Endothelial cell of umbilical vein (primary cell): ENCODE results near the gene CMTR2. TPM values are rescaled to one million over a fixed set of nuclear protein-coding genes. Genes with fewer than 3 reads are reported as not detected.
A peak's percentile ranks its signal among the peaks of the same experiment; 100 is the strongest.

Experiments
- BruUV-seq: library from RNA; stranded (reverse); fragments of 400-500 nt; replicated peaks from 2 replicates; lab custom pipeline; 2021; lab: Mats Ljungman, UMichigan
- CTCF ChIA-PET: fragments of 300-600, 350-600 bp; sonication (Branson Sonifier 250); formaldehyde crosslinking; loops from one replicate; lab custom pipeline; 2021; ENCODE audit warnings: antibody characterized with exemption, inconsistent platforms; lab: Charles Lee
- POLR2A ChIA-PET: fragments of 300-600, 350-600 bp; sonication (Branson Sonifier 250); formaldehyde crosslinking; loops from one replicate; lab custom pipeline; 2021; ENCODE audit warnings: antibody characterized with exemption, inconsistent platforms; lab: Charles Lee
- DNase-seq: peaks from one replicate; pipeline ENCODE4 v3.0.0-alpha.2; 2011; ENCODE audit warnings: low read depth, low spot score
- FAIRE-seq: peaks from 2 replicates; lab custom pipeline; 2011; peaks lifted over from hg19 to GRCh38; lab: Jason Lieb, UNC
- H2AFZ ChIP-seq: 2 replicates; pipeline ENCODE4 v1.6.0; 2012; ENCODE audit warnings: low read depth, low read length, control low read depth, inconsistent platforms
- H3K27ac ChIP-seq: 2 replicates; pipeline ENCODE4 v1.5.1; 2011; ENCODE audit warnings: low read depth, mild to moderate bottlenecking, control low read depth, low read length, moderate library complexity; ENCODE audit not compliant: insufficient read depth
- H3K27me3 ChIP-seq, 2 experiments: 2 replicates each; pipeline versions ENCODE4 v1.6.0 to v1.6.1; 2011; ENCODE audit warnings: low read length in 2 of 2, mixed read lengths in 1 of 2; ENCODE audit not compliant: control insufficient read depth in 2 of 2, insufficient read depth in 2 of 2
- H3K36me3 ChIP-seq, 2 experiments: 2 replicates in 1 of 2; 3 replicates in 1 of 2; pipeline ENCODE4 v1.5.1; 2011; ENCODE audit warnings: low read length in 2 of 2, mild to moderate bottlenecking in 1 of 2, moderate library complexity in 1 of 2; ENCODE audit not compliant: control insufficient read depth in 2 of 2, insufficient read depth in 2 of 2; ENCODE audit errors: extremely low read depth in 1 of 2
- H3K4me1 ChIP-seq: 3 replicates; pipeline ENCODE4 v1.5.1; 2011; ENCODE audit warnings: mild to moderate bottlenecking, low read length; ENCODE audit not compliant: control insufficient read depth, insufficient read depth; ENCODE audit errors: extremely low read depth
- H3K4me2 ChIP-seq: 2 replicates; pipeline ENCODE4 v1.6.1; 2011; ENCODE audit warnings: low read length, control low read depth, mixed read lengths; ENCODE audit not compliant: insufficient read depth
- H3K4me3 ChIP-seq, 3 experiments: fragments of 200-600 bp in 1 of 3; sonication (generic), shearing (Covaris generic) in 1 of 3; replicated peaks in 1 of 3; 2 replicates each; pipeline ENCODE4 v1.5.1; 2011 to 2016; ENCODE audit warnings: control low read depth in 3 of 3, low read length in 3 of 3, mild to moderate bottlenecking in 2 of 3, inconsistent platforms in 1 of 3, low read depth in 1 of 3, moderate library complexity in 1 of 3; ENCODE audit not compliant: insufficient read depth in 1 of 3
- H3K79me2 ChIP-seq: 2 replicates; pipeline ENCODE4 v1.6.0; 2012; ENCODE audit warnings: low read length, inconsistent platforms; ENCODE audit not compliant: control insufficient read depth, insufficient read depth
- H3K9ac ChIP-seq: replicated peaks from 2 replicates; pipeline ENCODE3; 2011; ENCODE audit warnings: low read length, control low read depth; ENCODE audit not compliant: insufficient read depth; ENCODE audit errors: extremely low read depth
- H3K9me1 ChIP-seq: replicated peaks from 3 replicates; pipeline ENCODE4 v1.6.0; 2011; ENCODE audit warnings: mild to moderate bottlenecking, low read length; ENCODE audit not compliant: control insufficient read depth, insufficient read depth; ENCODE audit errors: extremely low read depth
- H3K9me3 ChIP-seq: replicated peaks from 2 replicates; pipeline ENCODE4 v1.5.1; 2012; ENCODE audit warnings: low read length, inconsistent platforms; ENCODE audit not compliant: control insufficient read depth, insufficient read depth
- H4K20me1 ChIP-seq: replicated peaks from 2 replicates; pipeline ENCODE3; 2011; ENCODE audit warnings: mild to moderate bottlenecking, low read length; ENCODE audit not compliant: control insufficient read depth, insufficient read depth; ENCODE audit errors: extremely low read depth
- CTCF ChIP-seq, 2 donors: IDR thresholded peaks; 1 replicate in 1 of 2; 2 replicates in 1 of 2; pipeline ENCODE4 v1.5.1; 2011; ENCODE audit warnings: low read length in 2 of 2, mild to moderate bottlenecking in 2 of 2, moderate library complexity in 2 of 2, control low read depth in 1 of 2, inconsistent platforms in 1 of 2, low read depth in 1 of 2; ENCODE audit not compliant: insufficient read depth in 1 of 2; ENCODE audit errors: extremely low read depth in 1 of 2
- EZH2 ChIP-seq: IDR thresholded peaks from 2 replicates; pipeline ENCODE4 v1.6.1; 2012; ENCODE audit warnings: borderline replicate concordance, low read depth, mild to moderate bottlenecking, moderate library complexity, low read length, inconsistent platforms; ENCODE audit not compliant: severe bottlenecking
- FOS ChIP-seq: IDR thresholded peaks from 2 replicates; pipeline ENCODE4 v1.6.1; 2011; ENCODE audit warnings: mild to moderate bottlenecking, low read length, moderate library complexity, borderline replicate concordance; ENCODE audit not compliant: insufficient read depth
- GATA2 ChIP-seq: IDR thresholded peaks from 2 replicates; pipeline ENCODE4 v1.7.0; 2011; ENCODE audit warnings: low read depth, mild to moderate bottlenecking, moderate library complexity, mixed read lengths, low read length; ENCODE audit not compliant: insufficient read length, insufficient read depth
- JUN ChIP-seq: IDR thresholded peaks from 2 replicates; pipeline ENCODE4 v1.6.1; 2011; ENCODE audit warnings: borderline replicate concordance, low read depth; ENCODE audit not compliant: insufficient read length, insufficient read depth
- MAX ChIP-seq: IDR thresholded peaks from 2 replicates; pipeline ENCODE4 v1.6.1; 2011; ENCODE audit not compliant: insufficient read depth, insufficient read length
- MYC ChIP-seq: IDR thresholded peaks from one replicate; pipeline ENCODE4 v1.6.1; 2011; ENCODE audit warnings: mild to moderate bottlenecking, low read depth, low read length
- POLR2A ChIP-seq: IDR thresholded peaks from 2 replicates; pipeline ENCODE4 v1.6.1; 2012; ENCODE audit warnings: low read depth, mild to moderate bottlenecking, control low read depth, low read length
- POLR2AphosphoS5 ChIP-seq: IDR thresholded peaks from 2 replicates; pipeline ENCODE4 v1.6.1; 2012; ENCODE audit warnings: low read depth, mild to moderate bottlenecking, control low read depth, low read length, moderate library complexity; ENCODE audit not compliant: insufficient read depth
- dilution Hi-C: fragments of 300-500 bp; cut with MboI; formaldehyde crosslinking; loops from one replicate; pipeline ENCODE4 v1.15.0; 2019; ENCODE audit warnings: low sequenced_read_pairs; ENCODE audit not compliant: extremely low pct_ligation_motif_present
- intact Hi-C: fragments of 100-400 bp; cut with micrococcal nuclease; formaldehyde crosslinking; loops from one replicate; pipeline ENCODE4 v1.10.0; 2022
- polyA plus RNA-seq, 4 experiments: library from polyadenylated mRNA; depleted of rRNA in 3 of 4; stranded (reverse) in 3 of 4; unstranded in 1 of 4; fragments of >200 nt; gene quantifications; 2 replicates each; pipeline versions ENCODE4 v1.2.1 to v1.2.3, GENCODE V29; 2011 to 2012; ENCODE audit warnings: missing spikeins in 1 of 4
- total RNA-seq: library from RNA; stranded (reverse); gene quantifications from 2 replicates; pipeline ENCODE4 v1.2.3, GENCODE V29; 2021

The CMTR2 gene
- total and polyA plus RNA-seq, 2 donors (not counting 3 experiments of a cell fraction or from before 2014, with no cell fraction given) = 11.6 to 18.8 TPM

- Histone ChIP-seq H3K9me1 (no peaks in the 10 kb centered on the region), H3K36me3 (no peaks in the 10 kb centered on the region), H3K27me3 (no peaks in the 10 kb centered on the region), H3K4me1 (no peaks in the 10 kb centered on the region), H4K20me1 (no peaks in the 10 kb centered on the region), H3K79me2 (no peaks in the 10 kb centered on the region), H3K9me3 (no peaks in the 10 kb centered on the region), H3K27ac (no peak overlapping the region), H2AFZ (no peak overlapping the region), H3K9ac (no peak overlapping the region), H3K4me2 (no peak overlapping the region), H3K4me3 (no peak overlapping the region)
- peak; percentile 28 for DNase-seq
- dilution Hi-C loops (no loop called here), intact Hi-C loops (loop anchor here (1.0 to 5.0 kb wide), 3 partner anchors 63 to 629 kb away; no protein-coding TSS in a partner anchor)
- TF ChIP-seq CTCF (IDR thresholded peaks at IDR 0.05; ENCODE audit: extremely low read depth in 1 of 2, insufficient read depth in 1 of 2, low read depth in 1 of 2, low read length in 2 of 2) = peak; percentile 63 to 71
- TF ChIP-seq POLR2A = no peak
- ChIA-PET POLR2A (no interaction called here), CTCF (interaction anchor here (0.5 to 3.8 kb wide), 68 partner anchors 8 to 633 kb away, joined by 3 to 86 read pairs (median 5); partner anchors contain the start of genes CALB2, CMTR2, HYDIN and VAC14)
- no TSS peak for BruUV-seq
- FAIRE-seq = peak; percentile 81
These were observed 22.5 kb upstream of the CMTR2 start for GRCh38 chr16:71311553-71312158.

- DNase-seq = no peak
- Histone ChIP-seq H4K20me1 (no peaks in the 10 kb centered on the region), H3K36me3 (no peaks in the 10 kb centered on the region), H3K4me1 (no peaks in the 10 kb centered on the region), H3K9ac (no peak overlapping the region), H3K79me2 (no peaks in the 10 kb centered on the region), H3K4me2 (no peak overlapping the region), H3K27me3 (peaks cover 2% of the 10 kb centered on the region in 2 experiments), H3K9me1 (no peaks in the 10 kb centered on the region), H2AFZ (no peak overlapping the region), H3K9me3 (no peaks in the 10 kb centered on the region), H3K4me3 (no peak overlapping the region), H3K27ac (no peak overlapping the region)
- ChIA-PET POLR2A (no interaction called here), CTCF (interaction anchor here (0.6 kb wide), 1 partner anchor 8 kb away, joined by 4 read pairs; no protein-coding TSS in a partner anchor)
- no TSS peak for BruUV-seq
- no peak for TF ChIP-seq FOS
- no peak for TF ChIP-seq POLR2AphosphoS5
- no peak for TF ChIP-seq CTCF (IDR thresholded peaks at IDR 0.05; ENCODE audit: extremely low read depth in 1 of 2, insufficient read depth in 1 of 2, low read depth in 1 of 2, low read length in 2 of 2)
- TF ChIP-seq MYC = no peak
- no peak for TF ChIP-seq MAX
- no peak for TF ChIP-seq GATA2
- TF ChIP-seq JUN = no peak
- no peak for TF ChIP-seq EZH2
- TF ChIP-seq POLR2A = no peak
- intact Hi-C loops = no loop called here
- dilution Hi-C loops = no loop called here
- FAIRE-seq = no peak
These were observed 14.7 kb upstream of the CMTR2 start for GRCh38 chr16:71303938-71304337.
